ENCODE data around the gene SEMA4D.

DNA sequence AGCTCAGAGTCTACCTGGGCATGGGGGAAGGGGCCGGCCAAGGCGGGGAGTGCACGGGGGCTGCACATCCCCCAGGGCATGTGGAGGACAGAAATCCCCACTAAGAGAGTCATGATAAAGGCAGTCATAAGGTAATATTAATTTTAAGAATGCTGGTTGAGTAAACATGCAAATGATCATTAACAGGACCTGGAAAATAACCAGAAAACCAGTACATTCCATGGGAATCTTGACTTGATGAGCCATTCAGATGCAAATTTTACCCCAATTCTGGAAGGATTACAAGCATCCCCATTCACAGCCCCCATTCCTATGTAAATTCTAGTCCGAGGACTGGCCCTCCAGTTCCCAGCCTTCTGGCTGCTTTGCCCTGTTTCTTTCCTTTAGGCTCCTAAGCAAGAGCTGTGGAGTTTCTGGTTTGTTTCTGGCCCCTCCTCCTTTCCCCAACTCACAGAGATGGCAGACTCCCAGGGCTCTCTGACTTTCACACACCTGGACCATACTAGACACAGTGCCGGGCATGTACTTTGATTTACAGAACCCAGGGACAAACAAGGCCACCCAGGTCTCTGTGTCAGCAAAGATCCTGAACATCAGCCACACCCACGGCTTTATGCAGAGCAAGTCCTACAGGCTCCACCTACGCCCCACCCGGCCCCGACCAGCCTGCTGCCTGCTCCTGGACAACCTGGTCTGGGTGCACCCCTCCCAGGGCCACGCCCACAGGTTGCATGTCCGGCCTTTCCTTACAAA, 62.7 kb downstream of the SEMA4D start:
- TF ChIP-seq, protein P1, sequence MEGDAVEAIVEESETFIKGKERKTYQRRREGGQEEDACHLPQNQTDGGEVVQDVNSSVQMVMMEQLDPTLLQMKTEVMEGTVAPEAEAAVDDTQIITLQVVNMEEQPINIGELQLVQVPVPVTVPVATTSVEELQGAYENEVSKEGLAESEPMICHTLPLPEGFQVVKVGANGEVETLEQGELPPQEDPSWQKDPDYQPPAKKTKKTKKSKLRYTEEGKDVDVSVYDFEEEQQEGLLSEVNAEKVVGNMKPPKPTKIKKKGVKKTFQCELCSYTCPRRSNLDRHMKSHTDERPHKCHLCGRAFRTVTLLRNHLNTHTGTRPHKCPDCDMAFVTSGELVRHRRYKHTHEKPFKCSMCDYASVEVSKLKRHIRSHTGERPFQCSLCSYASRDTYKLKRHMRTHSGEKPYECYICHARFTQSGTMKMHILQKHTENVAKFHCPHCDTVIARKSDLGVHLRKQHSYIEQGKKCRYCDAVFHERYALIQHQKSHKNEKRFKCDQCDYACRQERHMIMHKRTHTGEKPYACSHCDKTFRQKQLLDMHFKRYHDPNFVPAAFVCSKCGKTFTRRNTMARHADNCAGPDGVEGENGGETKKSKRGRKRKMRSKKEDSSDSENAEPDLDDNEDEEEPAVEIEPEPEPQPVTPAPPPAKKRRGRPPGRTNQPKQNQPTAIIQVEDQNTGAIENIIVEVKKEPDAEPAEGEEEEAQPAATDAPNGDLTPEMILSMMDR (IDR thresholded peaks at IDR 0.05; ENCODE audit: borderline replicate concordance, extremely low read depth, low read length, poor library complexity, severe bottlenecking), result no peak
- TF ChIP-seq EZH2 (IDR thresholded peaks at IDR 0.05; ENCODE audit: borderline replicate concordance, low read depth, low read length, severe bottlenecking), result no peak
